HUES6 (cell line): ENCODE data around the gene BTN1A1.
A peak's percentile ranks its signal among the peaks of the same experiment; 100 is the strongest.
"Not testable (repeated sequence)": the region's sequence is repeated elsewhere in the genome, so short reads cannot be mapped to it uniquely, and the experiment has no call there.

Source experiments
- H3K27ac ChIP-seq: 2 replicates; pipeline ENCODE4 v1.7.0; 2013; ENCODE audit warnings: low read depth, mild to moderate bottlenecking, low read length, inconsistent platforms
- H3K27me3 ChIP-seq: 2 replicates; pipeline ENCODE4 v1.6.1; 2013; ENCODE audit warnings: low read length; ENCODE audit not compliant: control insufficient read depth, insufficient read depth
- H3K36me3 ChIP-seq: 2 replicates; pipeline ENCODE4 v1.6.1; 2013; ENCODE audit warnings: low read length; ENCODE audit not compliant: control insufficient read depth, insufficient read depth
- H3K4me1 ChIP-seq: 2 replicates; pipeline ENCODE4 v1.6.1; 2013; ENCODE audit warnings: low read length; ENCODE audit not compliant: control insufficient read depth, insufficient read depth
- H3K4me3 ChIP-seq: 2 replicates; pipeline ENCODE4 v1.5.1; 2013; ENCODE audit warnings: low read depth, low read length
- H3K9ac ChIP-seq: one replicate; pipeline ENCODE4 v1.6.1; 2013; ENCODE audit warnings: mild to moderate bottlenecking, low read length
- H3K9me3 ChIP-seq: 2 replicates; pipeline ENCODE4 v1.6.1; 2013; ENCODE audit warnings: low read depth, low read length; ENCODE audit not compliant: control insufficient read depth, insufficient read depth

Gene BTN1A1

GRCh38 chr6:26500102-26500501, at the start of gene BTN1A1:
TSS of gene BTN1A1 (plus strand) at chr6:26500303. CDS start at chr6:26501287, 984 bp downstream.
- Histone ChIP-seq H3K9me3 (no peaks in the 10 kb centered on the region), H3K4me1 (peaks cover 5% of the 10 kb centered on the region; the same call in 1 of the 2 replicates), H3K4me3 (peak within 1 kb of the TSS; percentile 62; the same call in 1 of the 2 replicates), H3K9ac (no peak within 1 kb of the TSS), H3K27me3 (peaks cover 46% of the 10 kb centered on the region), H3K36me3 (no peaks in the 10 kb centered on the region), H3K27ac (no peak within 1 kb of the TSS)

- no peak overlapping the region for H3K4me3 ChIP-seq
- no peak overlapping the region for H3K9ac ChIP-seq
- H3K4me1 ChIP-seq: peaks cover 5% of the 10 kb centered on the region
- H3K27ac ChIP-seq: no peak overlapping the region
- no peaks in the 10 kb centered on the region for H3K9me3 ChIP-seq
- H3K27me3 ChIP-seq: no peaks in the 10 kb centered on the region
- H3K36me3 ChIP-seq: no peaks in the 10 kb centered on the region
Measured at GRCh38 chr6:26452631-26453235, 47.4 kb upstream of the BTN1A1 start.

GRCh38 chr6:26454631-26455030, 45.5 kb upstream of the BTN1A1 start:
- Histone ChIP-seq H3K4me3 (no peak overlapping the region), H3K27me3 (no peaks in the 10 kb centered on the region), H3K27ac (no peak overlapping the region), H3K36me3 (peaks cover 7% of the 10 kb centered on the region), H3K9ac (no peak overlapping the region), H3K9me3 (no peaks in the 10 kb centered on the region), H3K4me1 (peaks cover 5% of the 10 kb centered on the region)

- H3K27ac ChIP-seq: no peak overlapping the region
- H3K9ac ChIP-seq: no peak overlapping the region
- no peaks in the 10 kb centered on the region for H3K27me3 ChIP-seq
- no peaks in the 10 kb centered on the region for H3K9me3 ChIP-seq
- H3K4me3 ChIP-seq: no peak overlapping the region
- peaks cover 14% of the 10 kb centered on the region for H3K36me3 ChIP-seq
- peaks cover 5% of the 10 kb centered on the region for H3K4me1 ChIP-seq
Measured at GRCh38 chr6:26455357-26455970, 44.6 kb upstream of the BTN1A1 start.

- Histone ChIP-seq H3K9ac (peak overlapping the region; percentile 95), H3K4me3 (peak overlapping the region; percentile 95), H3K4me1 (peaks cover 5% of the 10 kb centered on the region), H3K27me3 (no peaks in the 10 kb centered on the region), H3K9me3 (no peaks in the 10 kb centered on the region), H3K36me3 (peaks cover 25% of the 10 kb centered on the region), H3K27ac (peak overlapping the region; percentile 91)
Measured at GRCh38 chr6:26457264-26457805, 42.8 kb upstream of the BTN1A1 start.

GRCh38 chr6:26457806-26458688, 42.1 kb upstream of the BTN1A1 start, which contains the start of gene BTN2A1:
TSS of gene BTN2A1 (plus strand) at chr6:26457955. CDS start at chr6:26458637, 682 bp downstream.
- Histone ChIP-seq H3K27me3 (no peaks in the 10 kb centered on the region), H3K27ac (peak within 1 kb of the TSS; percentile 91), H3K4me1 (peaks cover 5% of the 10 kb centered on the region), H3K36me3 (peaks cover 32% of the 10 kb centered on the region), H3K9me3 (no peaks in the 10 kb centered on the region), H3K9ac (peak within 1 kb of the TSS; percentile 95), H3K4me3 (peak within 1 kb of the TSS; percentile 95)

GRCh38 chr6:26459023-26459810, 40.9 kb upstream of the BTN1A1 start:
- Histone ChIP-seq H3K27ac (no peak overlapping the region), H3K4me3 (peak overlapping the region; percentile 95; the same call in 1 of the 2 replicates), H3K4me1 (peaks cover 5% of the 10 kb centered on the region), H3K36me3 (peaks cover 44% of the 10 kb centered on the region), H3K9me3 (no peaks in the 10 kb centered on the region), H3K27me3 (no peaks in the 10 kb centered on the region), H3K9ac (no peak overlapping the region)

GRCh38 chr6:26461353-26461752, 38.8 kb upstream of the BTN1A1 start:
- H3K9me3 ChIP-seq, H3K4me1 ChIP-seq, H3K9ac ChIP-seq, H3K27ac ChIP-seq, H3K27me3 ChIP-seq, H3K4me3 ChIP-seq: not testable (repeated sequence)
- peaks cover 65% of the 10 kb centered on the region for H3K36me3 ChIP-seq

- no peak overlapping the region for H3K4me3 ChIP-seq
- no peak overlapping the region for H3K9ac ChIP-seq
- H3K27ac ChIP-seq: no peak overlapping the region
- no peaks in the 10 kb centered on the region for H3K9me3 ChIP-seq
- H3K36me3 ChIP-seq: peaks cover 90% of the 10 kb centered on the region
- H3K4me1 ChIP-seq: no peaks in the 10 kb centered on the region
- H3K27me3 ChIP-seq: no peaks in the 10 kb centered on the region
Measured at GRCh38 chr6:26464014-26464413, 36.1 kb upstream of the BTN1A1 start.

GRCh38 chr6:26464416-26465131, 35.5 kb upstream of the BTN1A1 start:
- Histone ChIP-seq H3K9me3 (no peaks in the 10 kb centered on the region), H3K27me3 (no peaks in the 10 kb centered on the region), H3K4me1 (no peaks in the 10 kb centered on the region), H3K4me3 (no peak overlapping the region), H3K36me3 (peaks cover 87% of the 10 kb centered on the region), H3K9ac (no peak overlapping the region), H3K27ac (no peak overlapping the region)
